Muscle layer of colon (tissue), 2 donors: ENCODE results near the gene ENO2.
A peak's percentile ranks its signal among the peaks of the same experiment; 100 is the strongest.
"Not testable (repeated sequence)": the region's sequence is repeated elsewhere in the genome, so short reads cannot be mapped to it uniquely, and the experiment has no call there.

Experiments
- H3K27ac ChIP-seq: one replicate; pipeline ENCODE4 v1.7.0; 2013; ENCODE audit warnings: low read depth, mild to moderate bottlenecking, low read length, moderate library complexity
- H3K27me3 ChIP-seq, 2 donors: one replicate each; pipeline ENCODE4 v1.7.0; 2013; ENCODE audit warnings: low read length in 2 of 2, mild to moderate bottlenecking in 2 of 2; ENCODE audit not compliant: insufficient read depth in 2 of 2, control insufficient read depth in 1 of 2
- H3K36me3 ChIP-seq: one replicate; pipeline ENCODE4 v1.7.0; 2013; ENCODE audit warnings: mild to moderate bottlenecking, low read length; ENCODE audit not compliant: insufficient read depth
- H3K4me1 ChIP-seq: one replicate; pipeline ENCODE4 v1.7.0; 2013; ENCODE audit warnings: mild to moderate bottlenecking, low read length; ENCODE audit not compliant: insufficient read depth
- H3K4me3 ChIP-seq, 2 donors: one replicate each; pipeline ENCODE4 v1.7.0; 2013; ENCODE audit warnings: low read length in 2 of 2, low read depth in 1 of 2, mild to moderate bottlenecking in 1 of 2, moderate library complexity in 1 of 2
- H3K9ac ChIP-seq: one replicate; pipeline ENCODE4 v1.7.0; 2013; ENCODE audit warnings: low read length
- H3K9me3 ChIP-seq: one replicate; pipeline ENCODE4 v1.7.0; 2013; ENCODE audit warnings: mild to moderate bottlenecking, low read length
- donor health status: abdominal sarcoma.
- donor health status: Adenocarcinoma of cecum.

Gene ENO2

GRCh38 chr12:6872073-6873048 lies 42.0 kb upstream of the ENO2 start:
- H3K4me3 ChIP-seq, result peak overlapping the region; percentile 92 to 98
- peaks cover 30% of the 10 kb centered on the region for H3K4me1 ChIP-seq
- no peaks in the 10 kb centered on the region for H3K9me3 ChIP-seq
- H3K9ac ChIP-seq, result peak overlapping the region; percentile 91
- H3K27me3 ChIP-seq, result no peaks in the 10 kb centered on the region
- peak overlapping the region; percentile 90 for H3K27ac ChIP-seq
- peaks cover 24% of the 10 kb centered on the region for H3K36me3 ChIP-seq

DNA sequence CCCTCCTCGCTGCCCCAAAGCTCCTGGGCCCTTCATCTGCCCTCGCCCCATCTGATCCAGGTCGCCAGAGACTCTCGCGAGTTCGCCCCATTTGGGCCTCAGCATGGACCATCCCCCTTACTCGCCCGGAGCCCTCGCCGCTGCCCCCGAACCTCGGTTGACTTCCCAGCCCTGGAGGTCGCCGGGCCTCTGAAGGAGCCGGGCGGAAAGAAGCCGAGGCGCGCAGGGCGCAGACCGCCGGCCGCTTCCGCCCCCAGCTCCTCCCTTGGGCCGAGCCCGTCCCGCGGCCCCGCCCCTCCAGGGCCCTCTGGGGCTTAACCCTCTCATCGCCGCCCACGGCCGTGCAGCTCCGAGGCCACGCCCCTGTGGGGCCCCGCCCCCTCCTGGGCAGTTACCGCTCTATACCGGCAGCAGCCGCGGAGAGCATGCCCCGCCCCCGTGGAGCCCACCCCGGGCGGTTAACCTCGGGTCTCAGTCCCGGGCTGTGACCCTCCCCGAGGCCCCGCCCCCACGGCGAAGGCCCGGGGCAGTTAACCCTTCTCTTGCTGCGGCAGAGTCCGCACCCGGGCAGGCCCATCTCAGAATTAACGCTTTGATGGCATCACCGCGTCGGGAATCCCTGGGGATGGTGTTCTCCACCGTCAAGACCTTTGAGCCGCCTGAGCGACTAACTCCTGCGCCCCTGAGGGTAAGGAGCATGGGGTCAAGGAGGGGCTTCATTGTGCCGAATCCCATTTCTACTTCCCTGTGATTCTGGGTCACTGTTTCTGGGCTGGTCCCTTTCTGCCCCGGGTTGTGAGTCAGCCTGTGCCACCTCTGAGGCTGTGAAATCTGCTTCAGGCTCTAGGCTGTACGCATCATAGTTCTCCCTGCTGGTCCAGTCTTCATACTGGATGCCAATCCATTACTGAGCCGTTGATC lies 41.0 kb upstream of the ENO2 start, which contains the start of gene SPSB2:
Gene SPSB2 (minus strand): TSS at position 210 of the 921 bp plus-strand sequence. CDS start 402 bp downstream, outside the sequence.
- peak within 1 kb of the TSS; percentile 92 to 98 for H3K4me3 ChIP-seq
- H3K36me3 ChIP-seq, result peaks cover 24% of the 10 kb centered on the region
- no peaks in the 10 kb centered on the region for H3K27me3 ChIP-seq
- H3K9ac ChIP-seq, result peak within 1 kb of the TSS; percentile 91
- H3K4me1 ChIP-seq, result peaks cover 28% of the 10 kb centered on the region
- peak within 1 kb of the TSS; percentile 90 for H3K27ac ChIP-seq
- no peaks in the 10 kb centered on the region for H3K9me3 ChIP-seq

DNA sequence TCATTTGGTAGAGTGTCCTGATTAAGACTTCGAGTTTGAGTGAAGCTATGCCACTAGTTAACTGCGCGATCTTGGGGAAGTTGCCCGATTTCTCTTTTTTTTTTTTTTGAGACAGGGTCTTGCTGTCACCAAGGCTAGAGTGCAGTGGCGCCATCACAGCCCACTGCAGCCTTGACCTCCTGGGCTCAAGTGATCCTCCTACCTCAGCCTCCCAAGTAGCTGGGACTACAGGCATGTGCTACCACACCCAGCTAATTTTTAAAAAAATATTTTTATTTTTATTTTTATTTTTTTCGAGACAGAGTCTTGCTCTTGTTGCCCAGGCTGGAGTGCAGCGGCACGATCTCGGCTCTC lies 40.4 kb upstream of the ENO2 start:
- peak overlapping the region; percentile 90 for H3K27ac ChIP-seq
- peaks cover 22% of the 10 kb centered on the region for H3K4me1 ChIP-seq

GRCh38 chr12:6879824-6880223 lies 34.6 kb upstream of the ENO2 start:
- not testable (repeated sequence) for H3K4me3 ChIP-seq, H3K27me3 ChIP-seq, H3K27ac ChIP-seq, H3K4me1 ChIP-seq, H3K9ac ChIP-seq, H3K9me3 ChIP-seq
- peaks cover 11% of the 10 kb centered on the region for H3K36me3 ChIP-seq

More for the DNA sequence above, 40.4 kb upstream of the ENO2 start:
- H3K9ac ChIP-seq, result peak overlapping the region; percentile 91
- H3K4me3 ChIP-seq, result peak overlapping the region; percentile 92 to 98
- not testable (repeated sequence) for H3K27me3 ChIP-seq, H3K9me3 ChIP-seq
- peaks cover 21% of the 10 kb centered on the region for H3K36me3 ChIP-seq

GRCh38 chr12:6883252-6883651 lies 31.1 kb upstream of the ENO2 start:
- Histone ChIP-seq H3K27ac (no peak overlapping the region), H3K9me3 (no peaks in the 10 kb centered on the region), H3K4me3 (no peak overlapping the region), H3K27me3 (no peaks in the 10 kb centered on the region), H3K36me3 (peaks cover 12% of the 10 kb centered on the region), H3K4me1 (no peaks in the 10 kb centered on the region), H3K9ac (no peak overlapping the region)

GRCh38 chr12:6883683-6884082 lies 30.7 kb upstream of the ENO2 start:
- Histone ChIP-seq H3K4me1 (no peaks in the 10 kb centered on the region), H3K36me3 (peaks cover 12% of the 10 kb centered on the region), H3K9me3 (no peaks in the 10 kb centered on the region), H3K9ac (no peak overlapping the region), H3K27me3 (no peaks in the 10 kb centered on the region), H3K4me3 (no peak overlapping the region), H3K27ac (no peak overlapping the region)

DNA sequence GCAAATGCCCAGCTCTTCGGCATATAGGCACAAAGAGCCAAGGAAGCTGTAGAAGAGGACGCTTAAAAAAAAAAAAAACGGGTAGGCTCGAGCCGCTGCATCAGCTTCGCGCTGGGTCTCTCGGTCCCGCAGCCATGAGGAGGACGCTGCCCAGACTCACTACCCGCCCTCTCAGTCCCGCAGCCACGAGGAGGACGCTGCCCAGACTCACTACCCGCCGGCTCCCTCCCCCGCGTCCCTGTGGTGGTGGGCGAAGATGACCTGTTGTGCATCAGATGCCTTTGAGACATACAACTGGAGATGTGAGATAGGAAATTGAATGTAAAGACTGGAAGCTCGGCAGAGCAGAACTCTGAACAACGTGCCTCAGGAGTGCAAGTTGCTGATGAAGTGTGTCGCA lies 29.8 kb upstream of the ENO2 start:
- H3K4me1 ChIP-seq, result no peaks in the 10 kb centered on the region
- H3K36me3 ChIP-seq, result peaks cover 12% of the 10 kb centered on the region
- H3K9me3 ChIP-seq, result no peaks in the 10 kb centered on the region
- H3K27me3 ChIP-seq, result no peaks in the 10 kb centered on the region
- no peak overlapping the region for H3K4me3 ChIP-seq
- no peak overlapping the region for H3K27ac ChIP-seq
- no peak overlapping the region for H3K9ac ChIP-seq

DNA sequence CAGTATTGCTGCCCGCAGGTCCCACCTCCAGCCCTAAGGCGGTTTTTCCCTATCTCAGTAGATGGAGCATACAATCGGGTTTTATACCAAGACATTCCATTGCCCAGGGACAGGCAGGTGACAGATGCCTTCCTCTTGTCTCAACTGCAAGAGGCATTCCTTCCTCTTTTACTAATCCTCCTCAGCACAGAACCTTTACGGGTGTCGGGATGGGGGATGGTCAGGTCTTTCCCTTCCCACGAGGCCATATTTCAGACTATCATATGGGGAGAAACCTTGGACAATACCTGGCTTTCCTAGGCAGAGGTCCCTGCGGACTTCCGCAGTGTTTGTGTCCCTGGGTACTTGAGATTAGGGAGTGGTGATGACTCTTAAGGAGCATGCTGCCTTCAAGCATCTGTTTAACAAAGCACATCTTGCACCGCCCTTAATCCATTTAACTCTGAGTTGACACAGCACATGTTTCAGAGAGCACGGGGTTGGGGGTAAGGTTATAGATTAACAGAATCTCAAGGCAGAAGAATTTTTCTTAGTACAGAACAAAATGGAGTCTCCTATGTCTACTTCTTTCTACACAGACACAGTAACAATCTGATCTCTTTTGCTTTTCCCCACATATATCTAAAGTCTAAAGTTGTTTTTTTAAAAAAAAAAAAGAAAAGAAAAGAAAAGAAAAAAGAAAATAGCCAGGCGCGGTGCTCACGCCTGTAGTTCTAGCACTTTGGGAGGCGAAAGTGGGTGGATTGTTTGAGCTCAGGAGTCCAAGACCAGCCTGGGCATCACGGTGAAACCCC lies 28.0 kb upstream of the ENO2 start:
- H3K36me3 ChIP-seq, result peaks cover 12% of the 10 kb centered on the region
- not testable (repeated sequence) for H3K9me3 ChIP-seq, H3K4me3 ChIP-seq, H3K9ac ChIP-seq, H3K27me3 ChIP-seq, H3K27ac ChIP-seq, H3K4me1 ChIP-seq

DNA sequence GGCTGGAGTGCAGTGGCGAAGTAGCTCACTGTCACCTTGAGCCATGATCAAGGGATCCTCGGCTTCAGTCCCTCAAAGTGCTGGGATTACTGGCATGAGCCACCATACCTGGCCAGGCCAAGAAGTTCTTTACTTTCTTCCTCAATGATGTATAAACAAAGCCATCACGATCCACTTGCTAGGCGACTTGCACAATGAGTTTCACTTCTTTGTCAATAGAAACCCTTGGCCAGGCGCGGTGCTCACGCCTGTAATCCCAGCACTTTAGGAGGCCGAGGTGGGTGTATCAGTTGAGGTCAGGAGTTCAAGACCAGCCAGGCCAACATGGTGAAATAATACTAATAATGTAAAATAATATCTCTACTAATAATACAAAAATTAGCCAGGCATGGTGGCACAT lies 26.9 kb upstream of the ENO2 start:
- Histone ChIP-seq H3K36me3 (peaks cover 12% of the 10 kb centered on the region), H3K9me3 (no peaks in the 10 kb centered on the region), H3K4me1 (peaks cover 11% of the 10 kb centered on the region), H3K9ac (no peak overlapping the region), H3K27ac (no peak overlapping the region), H3K27me3 (no peaks in the 10 kb centered on the region), H3K4me3 (no peak overlapping the region)

GRCh38 chr12:6888360-6888759 lies 26.0 kb upstream of the ENO2 start:
- H3K27me3 ChIP-seq, result no peaks in the 10 kb centered on the region
- peaks cover 11% of the 10 kb centered on the region for H3K4me1 ChIP-seq
- H3K27ac ChIP-seq, result no peak overlapping the region
- H3K9me3 ChIP-seq, result no peaks in the 10 kb centered on the region
- no peak overlapping the region for H3K4me3 ChIP-seq
- peaks cover 11% of the 10 kb centered on the region for H3K36me3 ChIP-seq
- H3K9ac ChIP-seq, result no peak overlapping the region

DNA sequence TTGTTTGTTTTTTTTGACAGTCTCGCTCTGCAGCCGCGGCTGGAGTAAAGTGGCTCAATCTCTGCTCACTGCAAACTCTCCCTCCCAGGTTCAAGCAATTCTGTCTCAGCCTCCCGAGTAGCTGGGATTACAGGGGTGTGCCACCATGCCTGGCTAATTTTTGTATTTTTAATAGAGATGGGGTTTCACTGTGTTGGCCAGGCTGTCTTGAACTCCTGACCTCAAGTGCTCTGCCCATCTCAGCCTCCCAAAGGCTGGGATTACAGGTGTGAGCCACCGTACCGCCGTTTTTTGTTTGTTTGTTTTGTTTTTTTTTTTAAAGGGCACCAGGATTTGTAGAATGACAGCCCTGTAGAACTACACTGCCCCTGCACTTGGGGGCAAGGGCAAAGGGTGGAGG lies 25.6 kb upstream of the ENO2 start:
- not testable (repeated sequence) for H3K9ac ChIP-seq, H3K9me3 ChIP-seq, H3K27ac ChIP-seq, H3K27me3 ChIP-seq, H3K36me3 ChIP-seq, H3K4me3 ChIP-seq
- H3K4me1 ChIP-seq, result peaks cover 11% of the 10 kb centered on the region
